Mesendoderm (in vitro differentiated cells): Measurements from ENCODE around the gene CDK2AP2.

Source experiments
- DNase-seq: peaks from one replicate; pipeline ENCODE4 v3.0.0; 2013
- H2AK5ac ChIP-seq: 2 replicates; pipeline ENCODE4 v1.6.1; 2013; ENCODE audit warnings: low read length, inconsistent platforms
- H2BK120ac ChIP-seq: 2 replicates; pipeline ENCODE4 v1.6.1; 2013; ENCODE audit warnings: low read depth, mild to moderate bottlenecking, low read length, moderate library complexity, mixed read lengths
- H2BK15ac ChIP-seq: replicated peaks from 2 replicates; pipeline ENCODE4 v1.6.1; 2013; ENCODE audit warnings: low read depth, mild to moderate bottlenecking, moderate library complexity
- H2BK5ac ChIP-seq: 2 replicates; pipeline ENCODE4 v1.6.1; 2013; ENCODE audit warnings: low read length, inconsistent platforms
- H3K18ac ChIP-seq: 2 replicates; pipeline ENCODE4 v1.6.1; 2013; ENCODE audit warnings: mild to moderate bottlenecking, low read length, mixed read lengths
- H3K23ac ChIP-seq: one replicate; pipeline ENCODE4 v1.6.1; 2013; ENCODE audit warnings: low read length
- H3K27ac ChIP-seq: 2 replicates; pipeline ENCODE4 v1.5.1; 2013; ENCODE audit warnings: low read depth, mild to moderate bottlenecking, inconsistent platforms, low read length, moderate library complexity
- H3K27me3 ChIP-seq: 2 replicates; pipeline ENCODE4 v1.6.1; 2013; ENCODE audit warnings: low read length, control low read depth, mild to moderate bottlenecking, inconsistent platforms; ENCODE audit not compliant: insufficient read depth, poor library complexity
- H3K36me3 ChIP-seq: 2 replicates; pipeline ENCODE4 v1.6.1; 2013; ENCODE audit warnings: low read length, inconsistent platforms; ENCODE audit not compliant: control insufficient read depth, insufficient read depth
- H3K4ac ChIP-seq: one replicate; pipeline ENCODE4 v1.6.1; 2013; ENCODE audit warnings: low read depth, mild to moderate bottlenecking, low read length, moderate library complexity
- H3K4me1 ChIP-seq: 2 replicates; pipeline ENCODE4 v1.6.1; 2013; ENCODE audit warnings: low read depth, low read length, inconsistent platforms; ENCODE audit not compliant: control insufficient read depth
- H3K4me2 ChIP-seq: 2 replicates; pipeline ENCODE4 v1.6.1; 2013; ENCODE audit warnings: low read length
- H3K4me3 ChIP-seq: 2 replicates; pipeline ENCODE4 v1.5.1; 2013; ENCODE audit warnings: mild to moderate bottlenecking, low read length
- H3K56ac ChIP-seq: one replicate; pipeline ENCODE4 v1.6.1; 2013; ENCODE audit warnings: low read length
- H3K79me1 ChIP-seq: 2 replicates; pipeline ENCODE4 v1.6.1; 2013; ENCODE audit warnings: low read length, inconsistent platforms
- H3K79me2 ChIP-seq: 2 replicates; pipeline ENCODE4 v1.6.1; 2013; ENCODE audit warnings: mild to moderate bottlenecking, low read length; ENCODE audit not compliant: control insufficient read depth, insufficient read depth
- H3K9ac ChIP-seq: 2 replicates; pipeline ENCODE4 v1.6.1; 2013; ENCODE audit warnings: low read length, inconsistent platforms
- H4K5ac ChIP-seq: one replicate; pipeline ENCODE4 v1.6.1; 2013; ENCODE audit warnings: low read length
- H4K8ac ChIP-seq: one replicate; pipeline ENCODE4 v1.6.1; 2013; ENCODE audit warnings: low read depth, mild to moderate bottlenecking, control low read depth, low read length, moderate library complexity
- WGBS: extraction: QIAGEN DNeasy Blood & Tissue Kit; methylation state at CpG from one replicate; pipeline ENCODE4 v1.1.7; 2013; ENCODE audit warnings: low lambda C conversion rate, missing lambda C conversion rate; ENCODE audit not compliant: insufficient coverage; ENCODE audit errors: extremely low coverage; 5-methylcytosine and 5-hydroxymethylcytosine counted together

CDK2AP2 gene

GRCh38 chr11:67545280-67545679 is 37.3 kb upstream of the CDK2AP2 start:
- Histone ChIP-seq H3K4me2 (no peak overlapping the region), H3K4me3 (no peak overlapping the region), H3K27ac (no peak overlapping the region), H3K23ac (no peak overlapping the region), H3K36me3 (no peaks in the 10 kb centered on the region), H2BK5ac (no peak overlapping the region), H4K5ac (no peak overlapping the region), H3K56ac (no peak overlapping the region), H2BK15ac (no peak overlapping the region), H3K79me1 (no peaks in the 10 kb centered on the region), H3K79me2 (no peaks in the 10 kb centered on the region), H3K27me3 (no peaks in the 10 kb centered on the region), H3K9ac (no peak overlapping the region), H2AK5ac (no peak overlapping the region), H3K4me1 (no peaks in the 10 kb centered on the region), H2BK120ac (no peak overlapping the region), H3K4ac (no peak overlapping the region), H3K18ac (no peak overlapping the region), H4K8ac (no peak overlapping the region)
- peak; percentile 50 for DNase-seq
- WGBS: no CpG with 5 or more reads among the region's 8 CpGs

GRCh38 chr11:67544616-67545242 is 36.8 kb upstream of the CDK2AP2 start:
- Histone ChIP-seq H2AK5ac (no peak overlapping the region), H4K8ac (no peak overlapping the region), H2BK120ac (no peak overlapping the region), H3K4me2 (no peak overlapping the region), H3K4ac (no peak overlapping the region), H3K4me3 (no peak overlapping the region), H3K4me1 (no peaks in the 10 kb centered on the region), H3K18ac (no peak overlapping the region), H3K27me3 (no peaks in the 10 kb centered on the region), H3K36me3 (no peaks in the 10 kb centered on the region), H3K9ac (no peak overlapping the region), H3K23ac (no peak overlapping the region), H3K56ac (no peak overlapping the region), H3K79me2 (no peaks in the 10 kb centered on the region), H4K5ac (no peak overlapping the region), H2BK15ac (no peak overlapping the region), H3K27ac (no peak overlapping the region), H3K79me1 (no peaks in the 10 kb centered on the region), H2BK5ac (no peak overlapping the region)
- DNase-seq: no peak
- no CpG with 5 or more reads among the region's 10 CpGs for WGBS

- H3K9ac ChIP-seq: no peak overlapping the region
- H3K4me1 ChIP-seq: no peaks in the 10 kb centered on the region
- H3K23ac ChIP-seq: no peak overlapping the region
- H4K8ac ChIP-seq: no peak overlapping the region
- no peaks in the 10 kb centered on the region for H3K27me3 ChIP-seq
- no peak overlapping the region for H3K56ac ChIP-seq
- H2BK5ac ChIP-seq: no peak overlapping the region
- H3K18ac ChIP-seq: no peak overlapping the region
- H3K79me2 ChIP-seq: no peaks in the 10 kb centered on the region
- no peak overlapping the region for H2BK15ac ChIP-seq
- no peak for DNase-seq
- no peak overlapping the region for H4K5ac ChIP-seq
- H2AK5ac ChIP-seq: no peak overlapping the region
- no peak overlapping the region for H2BK120ac ChIP-seq
- H3K27ac ChIP-seq: no peak overlapping the region
- H3K36me3 ChIP-seq: no peaks in the 10 kb centered on the region
- H3K4me2 ChIP-seq: no peak overlapping the region
- WGBS: no CpG with 5 or more reads among the region's 2 CpGs
- H3K79me1 ChIP-seq: no peaks in the 10 kb centered on the region
- H3K4me3 ChIP-seq: no peak overlapping the region
- H3K4ac ChIP-seq: no peak overlapping the region
Observed at GRCh38 chr11:67543585-67543984, 35.6 kb upstream of the CDK2AP2 start.

- no peak overlapping the region for H4K5ac ChIP-seq
- H3K18ac ChIP-seq: no peak overlapping the region
- no peak overlapping the region for H3K56ac ChIP-seq
- WGBS: no CpG with 5 or more reads among the region's 7 CpGs
- H3K9ac ChIP-seq: no peak overlapping the region
- H3K4me1 ChIP-seq: no peaks in the 10 kb centered on the region
- H2BK15ac ChIP-seq: no peak overlapping the region
- H3K79me2 ChIP-seq: no peaks in the 10 kb centered on the region
- no peaks in the 10 kb centered on the region for H3K36me3 ChIP-seq
- H3K27ac ChIP-seq: no peak overlapping the region
- H2AK5ac ChIP-seq: no peak overlapping the region
- H3K4ac ChIP-seq: no peak overlapping the region
- H3K4me3 ChIP-seq: no peak overlapping the region
- H2BK120ac ChIP-seq: no peak overlapping the region
- no peaks in the 10 kb centered on the region for H3K79me1 ChIP-seq
- H4K8ac ChIP-seq: no peak overlapping the region
- no peak overlapping the region for H3K23ac ChIP-seq
- no peak for DNase-seq
- H3K27me3 ChIP-seq: no peaks in the 10 kb centered on the region
- H2BK5ac ChIP-seq: no peak overlapping the region
- H3K4me2 ChIP-seq: no peak overlapping the region
Observed at GRCh38 chr11:67542971-67543370, 35.0 kb upstream of the CDK2AP2 start.

- no peak overlapping the region for H3K18ac ChIP-seq
- no peak overlapping the region for H2BK120ac ChIP-seq
- H3K79me1 ChIP-seq: no peaks in the 10 kb centered on the region
- no peaks in the 10 kb centered on the region for H3K4me1 ChIP-seq
- no peak overlapping the region for H3K27ac ChIP-seq
- H3K27me3 ChIP-seq: no peaks in the 10 kb centered on the region
- no peak overlapping the region for H4K5ac ChIP-seq
- no peaks in the 10 kb centered on the region for H3K79me2 ChIP-seq
- H2BK5ac ChIP-seq: no peak overlapping the region
- H3K56ac ChIP-seq: no peak overlapping the region
- no peak overlapping the region for H2BK15ac ChIP-seq
- no peak overlapping the region for H3K9ac ChIP-seq
- no peak overlapping the region for H3K4me2 ChIP-seq
- WGBS: no CpG with 5 or more reads among the region's 3 CpGs
- no peak overlapping the region for H4K8ac ChIP-seq
- H2AK5ac ChIP-seq: no peak overlapping the region
- H3K4me3 ChIP-seq: no peak overlapping the region
- no peak overlapping the region for H3K23ac ChIP-seq
- no peaks in the 10 kb centered on the region for H3K36me3 ChIP-seq
- DNase-seq: no peak
- no peak overlapping the region for H3K4ac ChIP-seq
Observed at GRCh38 chr11:67542169-67542568, 34.2 kb upstream of the CDK2AP2 start.

- Histone ChIP-seq H3K4me2 (no peak overlapping the region), H3K4me1 (no peaks in the 10 kb centered on the region), H2AK5ac (no peak overlapping the region)
Observed at GRCh38 chr11:67541198-67541597, 33.2 kb upstream of the CDK2AP2 start.

More at GRCh38 chr11:67541198-67541597, 33.2 kb upstream of the CDK2AP2 start:
- H3K4me3 ChIP-seq: no peak overlapping the region
- H3K79me2 ChIP-seq: no peaks in the 10 kb centered on the region
- DNase-seq: no peak
- no peak overlapping the region for H3K9ac ChIP-seq
- no peak overlapping the region for H3K56ac ChIP-seq
- H2BK5ac ChIP-seq: no peak overlapping the region
- no peak overlapping the region for H4K5ac ChIP-seq
- H3K27ac ChIP-seq: no peak overlapping the region
- no peak overlapping the region for H3K18ac ChIP-seq
- no peak overlapping the region for H3K23ac ChIP-seq
- no peak overlapping the region for H2BK15ac ChIP-seq
- no peak overlapping the region for H2BK120ac ChIP-seq
- no peak overlapping the region for H3K4ac ChIP-seq
- no CpG with 5 or more reads among the region's 6 CpGs for WGBS
- H3K36me3 ChIP-seq: no peaks in the 10 kb centered on the region
- H3K79me1 ChIP-seq: no peaks in the 10 kb centered on the region
- no peaks in the 10 kb centered on the region for H3K27me3 ChIP-seq
- no peak overlapping the region for H4K8ac ChIP-seq
